HCT116 (cell line): ENCODE data around the gene FHIT. TPM values are rescaled to one million over a fixed set of nuclear protein-coding genes. Genes with fewer than 3 reads are reported as not detected.

ENCODE experiments used
- ATAC-seq: fragments of 200-7000 bp; cut with Tn5 transposase; 2 replicates; pipeline ENCODE4 v1.9.1; 2020; ENCODE audit warnings: mild to moderate bottlenecking, moderate library complexity
- BruUV-seq: library from RNA; stranded (reverse); fragments of 400-500 nt; replicated peaks from 2 replicates; lab custom pipeline; 2021; lab: Mats Ljungman, UMichigan
- CTCF ChIA-PET: fragments of 300-600 bp; sonication (Branson Sonifier 250); formaldehyde crosslinking; loops from one replicate; lab custom pipeline; 2021; ENCODE audit warnings: antibody characterized with exemption; lab: Charles Lee
- POLR2A ChIA-PET: fragments of 300-600, 350-600 bp; sonication (Branson Sonifier 250); formaldehyde crosslinking; loops from one replicate; lab custom pipeline; 2021; ENCODE audit warnings: antibody characterized with exemption; lab: Charles Lee
- RAD21 ChIA-PET, 2 experiments: fragments of 300-600 bp; sonication (Branson Sonifier 250); formaldehyde crosslinking; loops; one replicate each; lab custom pipeline; 2023; ENCODE audit warnings: low total read pairs in 2 of 2; ENCODE audit not compliant: uncharacterized antibody in 2 of 2, unreplicated experiment in 2 of 2, low non-redundant PET in 1 of 2; lab: Charles Lee
- DNase-seq: peaks from one replicate; pipeline ENCODE4 v3.0.0-alpha.2; 2010; ENCODE audit warnings: low read depth, low spot score
- H2AFZ ChIP-seq: fragments of 200-600 bp; shearing (Covaris generic), sonication (generic); 2 replicates; pipeline ENCODE4 v1.6.1; 2017; ENCODE audit warnings: low read depth, mixed run types, mixed read lengths, antibody characterized with exemption, low read length; ENCODE audit not compliant: poor library complexity, severe bottlenecking
- H3K27ac ChIP-seq: 2 replicates; pipeline ENCODE4 v1.5.1; 2012; ENCODE audit warnings: low read depth, low read length
- H3K27me3 ChIP-seq: fragments of 200-600 bp; sonication (generic); 2 replicates; pipeline ENCODE4 v1.6.1; 2016; ENCODE audit warnings: mixed run types, low read length, mixed read lengths; ENCODE audit not compliant: insufficient read depth
- H3K36me3 ChIP-seq, 2 experiments: fragments of 200-500 bp in 1 of 2; fragments of 200-600 bp in 1 of 2; sonication (Bioruptor generic) in 1 of 2; sonication (generic) in 1 of 2; 2 replicates each; pipeline versions ENCODE4 v1.5.1 to v1.6.1; 2014 to 2016; ENCODE audit warnings: low read length in 2 of 2, inconsistent platforms in 1 of 2, mixed read lengths in 1 of 2, mixed run types in 1 of 2; ENCODE audit not compliant: insufficient read depth in 2 of 2, control insufficient read depth in 1 of 2
- H3K4me1 ChIP-seq, 2 experiments: fragments of 200-600 bp in 1 of 2; sonication (generic) in 1 of 2; 2 replicates each; pipeline versions ENCODE4 v1.5.1 to v1.6.1; 2012 to 2017; ENCODE audit warnings: low read length in 2 of 2, inconsistent platforms in 1 of 2, mild to moderate bottlenecking in 1 of 2, mixed read lengths in 1 of 2, mixed run types in 1 of 2, moderate library complexity in 1 of 2; ENCODE audit not compliant: insufficient read depth in 2 of 2, control insufficient read depth in 1 of 2
- H3K4me2 ChIP-seq: fragments of 200-600 bp; sonication (generic); 2 replicates; pipeline ENCODE4 v1.6.1; 2017; ENCODE audit warnings: mixed run types, low read length, mixed read lengths
- H3K4me3 ChIP-seq, 2 experiments: fragments of 200-600 bp in 1 of 2; sonication (generic) in 1 of 2; replicated peaks in 1 of 2; 2 replicates each; pipeline ENCODE4 v1.5.1; 2011 to 2016; ENCODE audit warnings: low read length in 2 of 2, control low read depth in 1 of 2, low read depth in 1 of 2, mild to moderate bottlenecking in 1 of 2, mixed read lengths in 1 of 2, mixed run types in 1 of 2
- H3K79me2 ChIP-seq: fragments of 200-600 bp; sonication (generic); 2 replicates; pipeline ENCODE4 v1.6.1; 2017; ENCODE audit warnings: mild to moderate bottlenecking, mixed run types, low read length, moderate library complexity, mixed read lengths; ENCODE audit not compliant: insufficient read depth
- H3K9ac ChIP-seq: fragments of 200-600 bp; sonication (generic); 2 replicates; pipeline ENCODE4 v1.6.1; 2016; ENCODE audit warnings: low read length, mixed read lengths
- H3K9me2 ChIP-seq: fragments of 200-600 bp; sonication (generic), shearing (Covaris generic); 2 replicates; pipeline ENCODE4 v1.6.1; 2017; ENCODE audit warnings: mixed run types, mild to moderate bottlenecking, moderate library complexity; ENCODE audit not compliant: insufficient read depth
- H3K9me3 ChIP-seq, 2 experiments: fragments of 200-500 bp in 1 of 2; fragments of 200-600 bp in 1 of 2; sonication (Bioruptor generic) in 1 of 2; sonication (generic) in 1 of 2; 2 replicates each; pipeline ENCODE4 v1.6.1; 2014 to 2017; ENCODE audit warnings: low read length in 2 of 2, mixed read lengths in 2 of 2, inconsistent platforms in 1 of 2, low read depth in 1 of 2, mild to moderate bottlenecking in 1 of 2, mixed run types in 1 of 2, moderate library complexity in 1 of 2; ENCODE audit not compliant: control insufficient read depth in 1 of 2, insufficient read depth in 1 of 2
- H4K20me1 ChIP-seq: fragments of 200-600 bp; sonication (generic), shearing (Covaris generic); 2 replicates; pipeline ENCODE4 v1.6.1; 2017; ENCODE audit warnings: mixed run types, mild to moderate bottlenecking, moderate library complexity; ENCODE audit not compliant: insufficient read depth
- CBX3 ChIP-seq: IDR thresholded peaks from 2 replicates; pipeline ENCODE4 v1.6.1; 2012; ENCODE audit warnings: low read depth
- CTCF ChIP-seq, 3 experiments: fragments of 200-600 bp in 1 of 3; sonication (generic) in 1 of 3; IDR thresholded peaks in 2 of 3; conservative IDR thresholded peaks in 1 of 3; 2 replicates each; pipeline ENCODE4 v1.5.1; 2012 to 2017; ENCODE audit warnings: low read depth in 2 of 3, low read length in 2 of 3, antibody characterized with exemption in 1 of 3, borderline replicate concordance in 1 of 3, control low read depth in 1 of 3, mild to moderate bottlenecking in 1 of 3, mixed read lengths in 1 of 3, mixed run types in 1 of 3, moderate library complexity in 1 of 3; ENCODE audit not compliant: insufficient read depth in 1 of 3
- EGR1 ChIP-seq: IDR thresholded peaks from 2 replicates; pipeline ENCODE4 v1.6.1; 2012; ENCODE audit warnings: low read depth
- EZH2 ChIP-seq: fragments of 200-600 bp; sonication (generic); IDR thresholded peaks from 2 replicates; pipeline ENCODE4 v1.6.1; 2017; ENCODE audit warnings: antibody characterized with exemption, mixed run types
- JUND ChIP-seq: IDR thresholded peaks from 2 replicates; pipeline ENCODE4 v1.6.1; 2012
- MAX ChIP-seq: IDR thresholded peaks from 2 replicates; pipeline ENCODE4 v1.6.1; 2012
- POLR2A ChIP-seq: IDR thresholded peaks from 2 replicates; pipeline ENCODE4 v1.7.0; 2011; ENCODE audit warnings: borderline replicate concordance; ENCODE audit not compliant: insufficient read depth, insufficient read length; ENCODE audit errors: extremely low read depth
- REST ChIP-seq: IDR thresholded peaks from 2 replicates; pipeline ENCODE4 v1.6.1; 2012; ENCODE audit warnings: low read depth
- SRF ChIP-seq: IDR thresholded peaks from 2 replicates; pipeline ENCODE4 v1.6.1; 2012; ENCODE audit warnings: low read depth
- TCF7L2 ChIP-seq: IDR thresholded peaks from 2 replicates; pipeline ENCODE4 v1.7.0; 2011; ENCODE audit warnings: borderline replicate concordance, inconsistent platforms; ENCODE audit not compliant: insufficient read depth, insufficient read length; ENCODE audit errors: extremely low read depth
- ZFX ChIP-seq: fragments of 450-650 bp; IDR thresholded peaks from 2 replicates; pipeline ENCODE4 v1.6.1; 2017
- ZNF274 ChIP-seq: fragments of 200-500 bp; sonication (Bioruptor generic); IDR thresholded peaks from 2 replicates; pipeline ENCODE4 v1.6.1; 2014; ENCODE audit warnings: mild to moderate bottlenecking, low read depth, low read length, inconsistent platforms
- intact Hi-C: fragments of 100-400 bp; cut with micrococcal nuclease; formaldehyde crosslinking; loops from 2 replicates; pipeline ENCODE4 v1.10.0; 2022
- total RNA-seq: library from RNA; stranded (reverse); gene quantifications from one replicate; pipeline ENCODE4 v1.2.1, GENCODE V29; 2021; ENCODE audit not compliant: unreplicated experiment

The FHIT gene
- total RNA-seq, 1 experiment from 2014 or later, result 20.1 TPM

GRCh38 chr3:60829058-60829457 is 422.2 kb downstream of the FHIT start:
- no peak overlapping the region for H3K4me3 ChIP-seq
- ChIA-PET RAD21 (no interaction called here), CTCF (no interaction called here), POLR2A (no interaction called here)
- H3K9me2 ChIP-seq, result no peaks in the 10 kb centered on the region
- H3K4me1 ChIP-seq, result no peaks in the 10 kb centered on the region
- intact Hi-C loops, result no loop called here
- no peak overlapping the region for H3K27ac ChIP-seq
- no peaks in the 10 kb centered on the region for H3K9me3 ChIP-seq
- DNase-seq (no peak), ATAC-seq (no peak)
- no peaks in the 10 kb centered on the region for H3K79me2 ChIP-seq
- TF ChIP-seq JUND (no peak), POLR2A (no peak), EZH2 (no peak), REST (no peak)
- no peak overlapping the region for H3K4me2 ChIP-seq
- no peak overlapping the region for H3K9ac ChIP-seq
- H3K36me3 ChIP-seq, result no peaks in the 10 kb centered on the region
- H2AFZ ChIP-seq, result no peak overlapping the region
- no peaks in the 10 kb centered on the region for H4K20me1 ChIP-seq
- H3K27me3 ChIP-seq, result no peaks in the 10 kb centered on the region
- BruUV-seq, result no TSS peak

- POLR2A ChIA-PET, result no interaction called here
- no peak overlapping the region for H3K9ac ChIP-seq
- no peak overlapping the region for H3K4me2 ChIP-seq
- H3K9me3 ChIP-seq, result no peaks in the 10 kb centered on the region
- no TSS peak for BruUV-seq
- H4K20me1 ChIP-seq, result no peaks in the 10 kb centered on the region
- H3K4me1 ChIP-seq, result no peaks in the 10 kb centered on the region
- no peak overlapping the region for H2AFZ ChIP-seq
- no peak overlapping the region for H3K27ac ChIP-seq
- H3K79me2 ChIP-seq, result no peaks in the 10 kb centered on the region
- no peak overlapping the region for H3K4me3 ChIP-seq
- no peaks in the 10 kb centered on the region for H3K9me2 ChIP-seq
- no peaks in the 10 kb centered on the region for H3K27me3 ChIP-seq
- DNase-seq (no peak), ATAC-seq (no peak)
- CTCF ChIA-PET, result no interaction called here
- intact Hi-C loops, result no loop called here
- RAD21 ChIA-PET, result no interaction called here
- TF ChIP-seq EGR1 (no peak), POLR2A (no peak), TCF7L2 (no peak), SRF (no peak), ZFX (no peak), MAX (no peak), CBX3 (no peak), CTCF (IDR thresholded peaks at IDR 0.05 in 2 of 3, conservative IDR thresholded peaks at IDR 0.05 in 1 of 3; ENCODE audit: borderline replicate concordance in 1 of 3, insufficient read depth in 1 of 3, low read depth in 2 of 3, low read length in 2 of 3) (no peak), ZNF274 (no peak)
- no peaks in the 10 kb centered on the region for H3K36me3 ChIP-seq
Measured at GRCh38 chr3:60827666-60828065, 423.6 kb downstream of the FHIT start.
